RCC 7860 (cell line): ENCODE data around the gene GNL1.
A peak's percentile ranks its signal among the peaks of the same experiment; 100 is the strongest.
"Not testable (repeated sequence)": the region's sequence is repeated elsewhere in the genome, so short reads cannot be mapped to it uniquely, and the experiment has no call there.

ENCODE experiments used
- DNase-seq: peaks from one replicate; pipeline ENCODE4 v3.0.0-alpha.2; 2015; ENCODE audit warnings: low spot score
- FAIRE-seq: peaks from 2 replicates; lab custom pipeline; 2012; peaks lifted over from hg19 to GRCh38; lab: Jason Lieb, UNC

Gene GNL1

GRCh38 chr6:30556066-30556905, at the start of gene GNL1:
TSS of gene GNL1 (minus strand) at chr6:30556489. CDS start at chr6:30556203, 286 bp downstream.
- no peak for FAIRE-seq
- DNase-seq, result peak; percentile 81

DNA sequence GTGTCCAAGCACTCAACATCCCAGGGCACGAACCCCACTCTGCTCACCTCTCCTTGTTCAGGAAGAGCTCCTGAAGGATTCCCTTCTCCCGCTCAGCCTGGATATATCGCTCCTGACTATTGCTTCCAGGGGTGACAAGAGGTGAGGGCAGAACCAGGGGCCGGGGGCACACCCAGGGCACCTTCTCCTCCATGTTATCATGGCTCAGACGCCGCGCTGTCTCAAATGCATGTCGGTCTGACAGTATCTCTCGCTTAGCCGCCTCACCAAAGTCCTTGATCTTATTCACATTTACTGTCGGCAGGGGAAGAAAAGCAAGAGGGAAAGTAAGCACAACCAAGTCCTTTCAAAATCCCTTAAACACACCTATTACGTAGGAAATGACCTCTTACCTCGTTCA, 47.7 kb upstream of the GNL1 start:
- DNase-seq (no peak), FAIRE-seq (no peak)

DNA sequence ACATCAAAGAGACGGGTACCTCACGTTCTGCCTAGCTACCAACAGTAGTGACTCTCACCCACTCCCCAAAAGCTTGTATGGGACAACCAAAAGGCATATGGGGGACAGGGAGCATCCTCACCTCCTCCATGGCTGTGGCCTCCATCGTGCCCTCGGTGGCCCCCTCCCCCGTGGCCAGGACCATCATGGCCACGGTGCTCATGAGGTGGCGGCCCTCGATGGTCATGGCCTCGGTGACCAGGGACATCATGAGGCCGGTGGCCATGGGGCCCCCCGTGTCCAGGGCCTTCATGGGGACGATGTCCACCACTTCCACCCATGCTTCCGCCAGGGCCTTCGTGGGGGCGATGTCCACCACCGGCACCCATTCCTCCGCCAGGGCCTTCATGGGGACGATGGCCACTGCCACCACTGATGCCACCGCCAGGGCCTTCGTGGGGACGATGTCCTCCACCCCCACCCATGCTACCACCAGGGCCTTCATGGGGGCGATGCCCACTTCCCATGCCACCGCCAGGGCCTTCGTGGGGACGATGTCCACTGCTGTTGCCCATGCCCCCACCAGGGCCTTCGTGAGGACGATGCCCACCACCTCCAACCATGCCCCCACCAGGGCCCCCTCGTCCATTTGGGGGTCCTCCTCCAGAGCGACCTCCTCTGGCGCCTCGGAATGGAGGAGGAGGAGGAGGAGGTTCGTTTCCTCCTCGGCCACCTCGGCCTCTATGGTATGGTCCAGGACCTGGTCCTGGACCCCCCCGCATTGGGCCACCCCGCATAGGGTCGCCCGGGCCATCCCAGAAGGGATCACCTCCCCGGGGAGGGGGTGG, 45.7 kb upstream of the GNL1 start:
- FAIRE-seq (no peak), DNase-seq (no peak)

DNA sequence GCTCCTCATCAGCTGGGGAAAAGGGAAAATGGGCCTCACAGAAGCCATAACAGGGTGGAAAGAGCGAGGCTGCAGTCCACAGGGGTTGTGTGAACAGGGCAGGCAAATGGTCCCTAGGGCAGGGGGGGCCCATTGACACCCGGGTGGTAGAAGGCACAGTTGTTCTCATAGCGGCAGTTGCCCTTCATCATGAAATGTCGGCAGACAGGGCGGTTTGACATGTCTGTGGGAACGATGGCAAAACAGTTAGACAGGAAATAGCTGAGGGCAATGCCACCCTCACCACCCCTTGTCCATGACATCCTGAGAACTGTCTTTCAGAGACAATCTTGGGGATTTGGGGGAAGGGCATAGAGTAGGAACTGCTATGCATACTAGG, 45.1 kb upstream of the GNL1 start:
- no peak for FAIRE-seq
- no peak for DNase-seq

DNA sequence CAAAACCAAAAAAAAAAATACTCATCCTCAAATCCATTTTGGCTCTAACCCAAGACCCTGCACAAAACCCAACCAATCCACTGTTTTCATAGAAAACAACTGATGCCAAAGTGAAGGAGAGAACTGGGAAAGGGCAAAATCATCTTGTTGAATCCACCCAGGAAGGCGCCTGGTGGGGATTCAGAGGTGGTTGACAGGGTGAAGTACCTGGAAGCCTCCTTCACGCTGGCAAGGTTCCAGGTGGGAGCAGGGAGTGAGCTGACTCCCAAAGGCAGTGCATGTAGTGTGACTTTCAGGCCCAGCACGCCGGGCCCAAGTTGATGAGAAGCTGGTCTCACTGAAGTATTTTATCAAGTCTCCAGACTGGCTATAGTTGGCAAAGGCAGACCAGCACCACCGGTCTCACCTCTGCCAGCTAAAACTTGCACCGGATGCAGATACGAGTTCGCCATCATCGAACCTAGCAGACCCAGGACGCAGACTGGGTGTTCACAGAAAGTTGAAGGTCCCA, 44.2 kb upstream of the GNL1 start:
- no peak for FAIRE-seq

DNA sequence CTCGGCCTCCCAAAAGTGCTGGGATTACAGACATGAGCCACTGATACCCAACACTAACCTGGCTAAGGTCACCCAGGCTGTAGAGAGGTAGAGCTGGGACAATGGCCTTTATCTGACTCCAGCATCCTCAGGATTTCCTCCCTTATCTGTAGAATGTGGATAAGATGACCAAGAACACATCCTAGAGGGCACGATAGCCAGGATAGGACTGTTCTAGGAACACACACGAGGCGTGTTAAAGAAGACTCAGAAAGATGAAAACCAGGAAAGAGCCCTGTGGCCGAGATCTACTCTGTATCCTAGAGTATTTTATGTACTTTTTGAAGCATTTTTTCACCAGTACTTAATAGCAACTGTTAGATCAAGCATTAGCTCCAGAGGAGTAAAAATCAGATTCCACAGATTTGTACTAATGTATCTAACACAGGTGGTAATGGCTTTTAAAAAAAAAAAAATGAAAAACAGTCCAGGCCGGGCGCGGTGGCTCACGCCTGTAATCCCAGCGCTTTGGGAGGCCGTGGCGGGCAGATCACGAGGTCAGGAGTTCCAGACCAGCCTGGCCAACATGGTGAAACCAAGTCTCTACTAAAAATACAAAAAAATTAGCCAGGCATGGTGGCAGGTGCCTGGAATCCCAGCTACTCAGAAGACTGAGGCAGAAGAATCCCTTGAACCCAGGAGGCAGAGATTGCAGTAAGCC, 43.5 kb upstream of the GNL1 start:
- no peak for FAIRE-seq

More for the DNA sequence above, 44.2 kb upstream of the GNL1 start:
- no peak for DNase-seq

GRCh38 chr6:30598912-30599624, 42.8 kb upstream of the GNL1 start:
- FAIRE-seq (no peak), DNase-seq (no peak)

More for the DNA sequence above, 43.5 kb upstream of the GNL1 start:
- no peak for DNase-seq

GRCh38 chr6:30597315-30598144, 41.2 kb upstream of the GNL1 start:
- FAIRE-seq, result not testable (repeated sequence)
- DNase-seq, result peak; percentile 25

DNA sequence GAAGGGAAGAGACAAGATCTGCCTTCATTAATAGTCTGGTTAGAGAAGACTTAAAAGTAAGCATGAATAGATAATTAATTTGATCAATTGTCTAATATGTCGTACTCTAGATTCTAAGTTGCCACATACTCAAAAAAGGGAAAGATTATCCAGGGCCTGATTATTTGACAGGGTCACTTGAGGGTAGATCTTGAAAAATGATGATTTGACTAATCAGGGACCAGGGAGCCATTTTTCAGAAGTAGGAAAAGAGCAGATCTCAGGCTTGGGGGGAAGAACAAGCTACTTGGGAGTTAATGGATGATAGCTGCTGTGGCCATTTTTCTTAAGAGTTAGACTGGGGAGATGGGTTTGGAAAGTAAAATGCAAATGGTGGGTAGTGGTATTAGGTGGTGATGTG, 36.0 kb upstream of the GNL1 start:
- no peak for FAIRE-seq
- DNase-seq, result no peak

- FAIRE-seq (no peak), DNase-seq (no peak)
Measured at GRCh38 chr6:30591008-30591407, 34.7 kb upstream of the GNL1 start.

DNA sequence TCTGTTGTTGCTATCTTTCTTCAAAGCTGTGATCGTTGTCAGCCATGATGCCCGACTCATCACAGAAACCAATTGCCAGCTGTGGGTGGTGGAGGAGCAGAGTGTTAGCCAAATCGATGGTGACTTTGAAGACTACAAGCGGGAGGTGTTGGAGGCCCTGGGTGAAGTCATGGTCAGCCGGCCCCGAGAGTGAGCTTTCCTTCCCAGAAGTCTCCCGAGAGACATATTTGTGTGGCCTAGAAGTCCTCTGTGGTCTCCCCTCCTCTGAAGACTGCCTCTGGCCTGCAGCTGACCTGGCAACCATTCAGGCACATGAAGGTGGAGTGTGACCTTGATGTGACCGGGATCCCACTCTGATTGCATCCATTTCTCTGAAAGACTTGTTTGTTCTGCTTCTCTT, 34.2 kb upstream of the GNL1 start:
- DNase-seq, result no peak
- FAIRE-seq, result no peak

GRCh38 chr6:30589754-30590358, 33.6 kb upstream of the GNL1 start:
- DNase-seq (no peak), FAIRE-seq (no peak)

DNA sequence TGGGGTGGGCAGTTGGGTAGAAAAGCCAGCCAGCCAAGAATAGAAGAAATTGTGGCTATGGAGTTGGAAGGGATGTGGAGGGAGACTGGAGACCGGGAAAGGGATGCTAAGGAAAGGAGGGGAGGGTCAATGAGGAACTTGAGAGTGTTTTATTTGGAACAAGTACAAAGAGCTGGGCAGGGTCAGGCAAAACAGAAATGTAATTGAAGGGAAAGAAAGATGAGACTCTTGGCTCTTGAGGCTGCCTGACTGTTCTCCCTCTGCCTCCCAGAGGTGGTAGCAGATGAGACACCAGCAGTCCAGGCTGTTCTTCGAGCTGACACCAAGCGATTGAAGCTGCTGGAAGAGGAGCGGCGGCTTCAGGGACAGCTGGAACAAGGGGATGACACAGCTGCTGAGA, 27.6 kb upstream of the GNL1 start:
- FAIRE-seq, result no peak
- DNase-seq, result no peak

- FAIRE-seq, result no peak
- no peak for DNase-seq
Measured at GRCh38 chr6:30578051-30578450, 21.8 kb upstream of the GNL1 start.

GRCh38 chr6:30573113-30573512, 16.8 kb upstream of the GNL1 start:
- no peak for FAIRE-seq

GRCh38 chr6:30572148-30572547, 15.9 kb upstream of the GNL1 start:
- DNase-seq (no peak), FAIRE-seq (no peak)

More at GRCh38 chr6:30573113-30573512, 16.8 kb upstream of the GNL1 start:
- DNase-seq, result no peak

DNA sequence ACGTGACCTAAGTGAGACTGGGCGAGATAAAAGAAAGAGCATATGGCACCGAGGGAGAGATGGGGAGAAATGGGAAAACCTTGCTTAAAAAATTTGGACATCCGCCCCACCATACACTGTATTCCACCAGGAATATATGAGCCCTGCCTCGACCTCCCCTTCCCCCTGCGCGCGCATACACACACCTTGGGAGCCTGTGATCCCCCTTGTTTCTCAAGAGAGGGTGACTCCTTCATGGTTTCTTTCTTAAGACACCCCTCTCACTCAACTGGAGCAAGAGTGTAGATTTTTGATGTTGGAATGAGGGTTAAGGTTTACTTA, 15.4 kb upstream of the GNL1 start:
- DNase-seq, result no peak
- no peak for FAIRE-seq

DNA sequence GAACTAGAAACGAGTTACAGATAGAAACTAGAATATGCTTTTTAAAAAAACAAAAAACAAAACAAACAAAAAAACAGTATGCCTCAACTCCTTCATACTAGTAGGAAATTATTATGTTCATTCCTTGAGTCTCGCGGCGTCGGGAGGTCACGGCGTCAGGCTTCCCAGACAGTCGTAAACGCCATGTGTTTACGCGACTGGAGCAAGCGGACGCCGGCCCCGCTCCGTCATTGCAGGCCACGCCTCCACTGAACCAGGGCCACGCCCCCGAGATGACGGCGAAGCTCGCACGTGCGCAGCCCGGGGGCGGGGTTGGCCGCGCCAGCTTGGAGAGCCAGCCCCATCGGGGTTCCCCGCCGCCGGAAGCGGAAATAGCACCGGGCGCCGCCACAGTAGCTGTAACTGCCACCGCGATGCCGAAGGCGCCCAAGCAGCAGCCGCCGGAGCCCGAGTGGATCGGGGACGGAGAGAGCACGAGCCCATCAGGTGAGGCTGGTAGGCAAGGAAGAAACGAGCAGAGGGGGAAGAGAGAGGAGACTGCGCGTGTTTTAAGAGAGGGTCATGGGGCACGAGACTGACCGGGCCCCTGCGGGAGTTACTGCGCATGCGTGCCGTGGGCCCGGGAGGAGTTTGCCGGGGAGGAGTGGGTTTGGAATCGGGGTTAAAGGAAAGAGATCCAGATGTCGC, 14.9 kb upstream of the GNL1 start, which contains the start of gene ABCF1:
Gene ABCF1 (plus strand): TSS at position 368 of the 687 bp plus-strand sequence. CDS start 46 bp downstream, at position 414.
- DNase-seq (peak; percentile 85), FAIRE-seq (peak; percentile 69)

GRCh38 chr6:30570740-30571074, 14.4 kb upstream of the GNL1 start:
- no peak for FAIRE-seq
- DNase-seq, result no peak
